Suprapubic skin (tissue), 3 donors: ENCODE results near the gene DDX41.

ENCODE experiments used
- EP300 ChIP-seq: sonication (generic); formaldehyde crosslinking; IDR thresholded peaks from one replicate; pipeline ENCODE4 v1.6.1; 2017; ENCODE audit warnings: antibody characterized with exemption
- POLR2A ChIP-seq, 2 donors: fragments of 450-650 bp; IDR thresholded peaks; one replicate each; pipeline ENCODE4 v1.6.1; 2017; ENCODE audit warnings: antibody characterized with exemption in 2 of 2, mild to moderate bottlenecking in 2 of 2, moderate library complexity in 2 of 2
- TF ChIP-seq, protein P1 (sequence below), 2 donors: fragments of 200-600 bp in 1 of 2; fragments of 450-650 bp in 1 of 2; sonication (generic) in 1 of 2; IDR thresholded peaks; one replicate each; pipeline ENCODE4 v1.5.1; 2016 to 2019; ENCODE audit warnings: antibody characterized with exemption in 2 of 2, mild to moderate bottlenecking in 1 of 2, moderate library complexity in 1 of 2

DNA sequence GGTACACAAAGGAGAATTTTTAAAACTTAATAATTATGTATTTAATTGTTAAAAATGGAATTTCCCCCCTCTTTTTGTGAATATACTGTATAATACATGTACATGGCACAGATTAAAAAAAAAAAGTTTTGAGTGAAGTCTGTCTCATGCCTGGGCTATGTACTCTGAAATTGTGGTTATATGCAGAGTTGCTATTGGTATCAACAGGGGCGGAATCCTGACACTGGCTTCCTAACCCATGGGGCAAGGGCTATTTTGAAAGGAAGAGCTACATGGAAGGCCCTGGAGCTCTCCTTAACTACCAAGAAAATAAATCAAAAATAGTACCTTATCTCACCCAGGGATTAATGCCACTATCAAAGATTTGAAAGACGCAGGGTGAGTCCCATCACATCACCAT, 38.5 kb upstream of the DDX41 start:
- TF ChIP-seq EP300 (no peak), POLR2A (IDR thresholded peaks at IDR 0.05) (no peak)
- TF ChIP-seq, protein P1, sequence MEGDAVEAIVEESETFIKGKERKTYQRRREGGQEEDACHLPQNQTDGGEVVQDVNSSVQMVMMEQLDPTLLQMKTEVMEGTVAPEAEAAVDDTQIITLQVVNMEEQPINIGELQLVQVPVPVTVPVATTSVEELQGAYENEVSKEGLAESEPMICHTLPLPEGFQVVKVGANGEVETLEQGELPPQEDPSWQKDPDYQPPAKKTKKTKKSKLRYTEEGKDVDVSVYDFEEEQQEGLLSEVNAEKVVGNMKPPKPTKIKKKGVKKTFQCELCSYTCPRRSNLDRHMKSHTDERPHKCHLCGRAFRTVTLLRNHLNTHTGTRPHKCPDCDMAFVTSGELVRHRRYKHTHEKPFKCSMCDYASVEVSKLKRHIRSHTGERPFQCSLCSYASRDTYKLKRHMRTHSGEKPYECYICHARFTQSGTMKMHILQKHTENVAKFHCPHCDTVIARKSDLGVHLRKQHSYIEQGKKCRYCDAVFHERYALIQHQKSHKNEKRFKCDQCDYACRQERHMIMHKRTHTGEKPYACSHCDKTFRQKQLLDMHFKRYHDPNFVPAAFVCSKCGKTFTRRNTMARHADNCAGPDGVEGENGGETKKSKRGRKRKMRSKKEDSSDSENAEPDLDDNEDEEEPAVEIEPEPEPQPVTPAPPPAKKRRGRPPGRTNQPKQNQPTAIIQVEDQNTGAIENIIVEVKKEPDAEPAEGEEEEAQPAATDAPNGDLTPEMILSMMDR (IDR thresholded peaks at IDR 0.05), result no peak
